Measurements from ENCODE around the gene TPH2.

The TPH2 gene

GRCh38 chr12:71967211-71967610 is 28.6 kb downstream of the TPH2 start:
- no peaks in the 10 kb centered on the region for H3K27me3 ChIP-seq (ENCODE audit: control insufficient read depth, insufficient read depth, low read length)
- no peaks in the 10 kb centered on the region for H3K4me1 ChIP-seq (ENCODE audit: control insufficient read depth, insufficient read depth, low read length)
- no peak overlapping the region for H3K9ac ChIP-seq (ENCODE audit: low read length)
- no peaks in the 10 kb centered on the region for H3K36me3 ChIP-seq (ENCODE audit: control insufficient read depth, insufficient read depth, low read length)
- H3K9me3 ChIP-seq (ENCODE audit: control insufficient read depth, low read length), result no peaks in the 10 kb centered on the region
- no peak overlapping the region for H3K4me3 ChIP-seq (ENCODE audit: low read length)

GRCh38 chr12:71969330-71969729 is 30.7 kb downstream of the TPH2 start:
- Histone ChIP-seq H3K27me3 (ENCODE audit: control insufficient read depth, insufficient read depth, low read length) (no peaks in the 10 kb centered on the region), H3K4me1 (ENCODE audit: control insufficient read depth, insufficient read depth, low read length) (no peaks in the 10 kb centered on the region), H3K9me3 (ENCODE audit: control insufficient read depth, low read length) (no peaks in the 10 kb centered on the region), H3K9ac (ENCODE audit: low read length) (no peak overlapping the region), H3K36me3 (ENCODE audit: control insufficient read depth, insufficient read depth, low read length) (no peaks in the 10 kb centered on the region), H3K4me3 (ENCODE audit: low read length) (no peak overlapping the region)

GRCh38 chr12:71970031-71970430 is 31.4 kb downstream of the TPH2 start:
- no peak overlapping the region for H3K4me3 ChIP-seq (ENCODE audit: low read length)
- H3K36me3 ChIP-seq (ENCODE audit: control insufficient read depth, insufficient read depth, low read length), result no peaks in the 10 kb centered on the region
- no peak overlapping the region for H3K9ac ChIP-seq (ENCODE audit: low read length)
- H3K4me1 ChIP-seq (ENCODE audit: control insufficient read depth, insufficient read depth, low read length), result no peaks in the 10 kb centered on the region
- H3K27me3 ChIP-seq (ENCODE audit: control insufficient read depth, insufficient read depth, low read length), result no peaks in the 10 kb centered on the region
- no peaks in the 10 kb centered on the region for H3K9me3 ChIP-seq (ENCODE audit: control insufficient read depth, low read length)

GRCh38 chr12:71972441-71973074 is 33.9 kb downstream of the TPH2 start:
- Histone ChIP-seq H3K9ac (ENCODE audit: low read length) (no peak overlapping the region), H3K27me3 (ENCODE audit: control insufficient read depth, insufficient read depth, low read length) (no peaks in the 10 kb centered on the region), H3K4me1 (ENCODE audit: control insufficient read depth, insufficient read depth, low read length) (no peaks in the 10 kb centered on the region)

GRCh38 chr12:71973687-71974086 is 35.0 kb downstream of the TPH2 start:
- Histone ChIP-seq H3K36me3 (ENCODE audit: control insufficient read depth, insufficient read depth, low read length) (no peaks in the 10 kb centered on the region), H3K9me3 (ENCODE audit: control insufficient read depth, low read length) (no peaks in the 10 kb centered on the region), H3K9ac (ENCODE audit: low read length) (no peak overlapping the region), H3K4me3 (ENCODE audit: low read length) (no peak overlapping the region), H3K4me1 (ENCODE audit: control insufficient read depth, insufficient read depth, low read length) (no peaks in the 10 kb centered on the region), H3K27me3 (ENCODE audit: control insufficient read depth, insufficient read depth, low read length) (no peaks in the 10 kb centered on the region)

More at GRCh38 chr12:71972441-71973074, 33.9 kb downstream of the TPH2 start:
- Histone ChIP-seq H3K4me3 (ENCODE audit: low read length) (no peak overlapping the region), H3K36me3 (ENCODE audit: control insufficient read depth, insufficient read depth, low read length) (no peaks in the 10 kb centered on the region), H3K9me3 (ENCODE audit: control insufficient read depth, low read length) (no peaks in the 10 kb centered on the region)

GRCh38 chr12:71980538-71980937 is 41.9 kb downstream of the TPH2 start:
- Histone ChIP-seq H3K9ac (ENCODE audit: low read length) (no peak overlapping the region), H3K36me3 (ENCODE audit: control insufficient read depth, insufficient read depth, low read length) (no peaks in the 10 kb centered on the region), H3K27me3 (ENCODE audit: control insufficient read depth, insufficient read depth, low read length) (no peaks in the 10 kb centered on the region), H3K9me3 (ENCODE audit: control insufficient read depth, low read length) (no peaks in the 10 kb centered on the region), H3K4me1 (ENCODE audit: control insufficient read depth, insufficient read depth, low read length) (no peaks in the 10 kb centered on the region), H3K4me3 (ENCODE audit: low read length) (no peak overlapping the region)

GRCh38 chr12:71981149-71981548 is 42.5 kb downstream of the TPH2 start:
- Histone ChIP-seq H3K4me1 (ENCODE audit: control insufficient read depth, insufficient read depth, low read length) (no peaks in the 10 kb centered on the region), H3K4me3 (ENCODE audit: low read length) (no peak overlapping the region), H3K9ac (ENCODE audit: low read length) (no peak overlapping the region), H3K27me3 (ENCODE audit: control insufficient read depth, insufficient read depth, low read length) (no peaks in the 10 kb centered on the region), H3K9me3 (ENCODE audit: control insufficient read depth, low read length) (no peaks in the 10 kb centered on the region), H3K36me3 (ENCODE audit: control insufficient read depth, insufficient read depth, low read length) (no peaks in the 10 kb centered on the region)

GRCh38 chr12:71994715-71995114 is 56.1 kb downstream of the TPH2 start:
- H3K27me3 ChIP-seq (ENCODE audit: control insufficient read depth, insufficient read depth, low read length), result no peaks in the 10 kb centered on the region
- no peaks in the 10 kb centered on the region for H3K9me3 ChIP-seq (ENCODE audit: control insufficient read depth, low read length)
- H3K4me1 ChIP-seq (ENCODE audit: control insufficient read depth, insufficient read depth, low read length), result no peaks in the 10 kb centered on the region
- no peak overlapping the region for H3K9ac ChIP-seq (ENCODE audit: low read length)
- no peak overlapping the region for H3K4me3 ChIP-seq (ENCODE audit: low read length)
- H3K36me3 ChIP-seq (ENCODE audit: control insufficient read depth, insufficient read depth, low read length), result no peaks in the 10 kb centered on the region

GRCh38 chr12:71999795-72000194 is 61.1 kb downstream of the TPH2 start:
- Histone ChIP-seq H3K9ac (ENCODE audit: low read length) (no peak overlapping the region), H3K4me3 (ENCODE audit: low read length) (no peak overlapping the region), H3K27me3 (ENCODE audit: control insufficient read depth, insufficient read depth, low read length) (no peaks in the 10 kb centered on the region), H3K36me3 (ENCODE audit: control insufficient read depth, insufficient read depth, low read length) (no peaks in the 10 kb centered on the region), H3K4me1 (ENCODE audit: control insufficient read depth, insufficient read depth, low read length) (no peaks in the 10 kb centered on the region), H3K9me3 (ENCODE audit: control insufficient read depth, low read length) (no peaks in the 10 kb centered on the region)

- H3K4me3 ChIP-seq (ENCODE audit: low read length), result no peak overlapping the region
- no peak overlapping the region for H3K9ac ChIP-seq (ENCODE audit: low read length)
- H3K9me3 ChIP-seq (ENCODE audit: control insufficient read depth, low read length), result no peaks in the 10 kb centered on the region
- H3K4me1 ChIP-seq (ENCODE audit: control insufficient read depth, insufficient read depth, low read length), result no peaks in the 10 kb centered on the region
- H3K36me3 ChIP-seq (ENCODE audit: control insufficient read depth, insufficient read depth, low read length), result no peaks in the 10 kb centered on the region
- peaks cover 2% of the 10 kb centered on the region for H3K27me3 ChIP-seq (ENCODE audit: control insufficient read depth, insufficient read depth, low read length)
Observed at GRCh38 chr12:72000969-72001648, 62.5 kb downstream of the TPH2 start.

GRCh38 chr12:72006766-72007165 is 68.1 kb downstream of the TPH2 start:
- H3K4me3 ChIP-seq (ENCODE audit: low read length), result no peak overlapping the region

GRCh38 chr12:72010356-72010755 is 71.7 kb downstream of the TPH2 start:
- Histone ChIP-seq H3K9me3 (ENCODE audit: control insufficient read depth, low read length) (no peaks in the 10 kb centered on the region), H3K4me3 (ENCODE audit: low read length) (no peak overlapping the region), H3K36me3 (ENCODE audit: control insufficient read depth, insufficient read depth, low read length) (no peaks in the 10 kb centered on the region), H3K27me3 (ENCODE audit: control insufficient read depth, insufficient read depth, low read length) (peaks cover 7% of the 10 kb centered on the region), H3K9ac (ENCODE audit: low read length) (no peak overlapping the region), H3K4me1 (ENCODE audit: control insufficient read depth, insufficient read depth, low read length) (no peaks in the 10 kb centered on the region)

More at GRCh38 chr12:72006766-72007165, 68.1 kb downstream of the TPH2 start:
- H3K27me3 ChIP-seq (ENCODE audit: control insufficient read depth, insufficient read depth, low read length), result peaks cover 7% of the 10 kb centered on the region
- no peaks in the 10 kb centered on the region for H3K36me3 ChIP-seq (ENCODE audit: control insufficient read depth, insufficient read depth, low read length)
- no peaks in the 10 kb centered on the region for H3K9me3 ChIP-seq (ENCODE audit: control insufficient read depth, low read length)
- no peak overlapping the region for H3K9ac ChIP-seq (ENCODE audit: low read length)
- H3K4me1 ChIP-seq (ENCODE audit: control insufficient read depth, insufficient read depth, low read length), result no peaks in the 10 kb centered on the region
